GM12878 (cell line): ENCODE results near the gene GAS2L2. TPM values are rescaled to one million over a fixed set of nuclear protein-coding genes. Genes with fewer than 3 reads are reported as not detected.

ENCODE experiments used
- ATAC-seq: fragments of 200-7000 bp; cut with Tn5 transposase; 3 replicates; pipeline ENCODE4 v1.9.1; 2020; ENCODE audit warnings: mild to moderate bottlenecking, moderate library complexity
- BruUV-seq: library from RNA; stranded (reverse); fragments of 400-500 nt; replicated peaks from 2 replicates; lab custom pipeline; 2021; lab: Mats Ljungman, UMichigan
- CTCF ChIA-PET: fragments of 300-600 bp; sonication (Branson Sonifier 250); formaldehyde crosslinking; extraction: SDS; loops from one replicate; lab custom pipeline; 2021; ENCODE audit warnings: inconsistent platforms; lab: Yijun Ruan, JAX
- POLR2A ChIA-PET: fragments of 350-600 bp; formaldehyde crosslinking; extraction: SDS; loops from one replicate; lab custom pipeline; 2021; ENCODE audit warnings: inconsistent platforms; lab: Charles Lee
- RAD21 ChIA-PET: fragments of 300-600 bp; sonication (Branson Sonifier 250); formaldehyde crosslinking; loops from one replicate; lab custom pipeline; 2023; ENCODE audit warnings: antibody characterized with exemption; ENCODE audit not compliant: unreplicated experiment; lab: Charles Lee
- SMC1A ChIA-PET: fragments of 300-600 bp; sonication (Branson Sonifier 250); formaldehyde crosslinking; loops from one replicate; lab custom pipeline; 2023; ENCODE audit not compliant: unreplicated experiment, uncharacterized antibody; lab: Charles Lee
- DNase-seq: peaks from one replicate; pipeline ENCODE4 v3.0.0-alpha.2; 2011; ENCODE audit warnings: low read depth, low spot score
- FAIRE-seq: peaks from 3 replicates; lab custom pipeline; 2011; peaks lifted over from hg19 to GRCh38; lab: Jason Lieb, UNC
- H2AFZ ChIP-seq: 2 replicates; pipeline ENCODE4 v1.6.0; 2011; ENCODE audit warnings: low read depth, low read length, control low read depth; ENCODE audit not compliant: control insufficient read depth
- H3K27ac ChIP-seq: 2 replicates; pipeline ENCODE4 v1.5.1; 2011; ENCODE audit warnings: control low read depth; ENCODE audit not compliant: control insufficient read depth, insufficient read depth
- H3K27me3 ChIP-seq, 2 experiments: replicated peaks in 1 of 2; 2 replicates each; pipeline versions ENCODE4 v1.6.0 to v1.6.1; 2011; ENCODE audit warnings: low read length in 1 of 2; ENCODE audit not compliant: control insufficient read depth in 2 of 2, insufficient read depth in 2 of 2
- H3K36me3 ChIP-seq, 2 experiments: 2 replicates each; pipeline ENCODE4 v1.5.1; 2011; ENCODE audit warnings: low read length in 1 of 2; ENCODE audit not compliant: control insufficient read depth in 2 of 2, insufficient read depth in 2 of 2
- H3K4me1 ChIP-seq: 2 replicates; pipeline ENCODE4 v1.6.1; 2011; ENCODE audit warnings: mild to moderate bottlenecking, low read length, moderate library complexity, mixed read lengths; ENCODE audit not compliant: control insufficient read depth, insufficient read depth
- H3K4me2 ChIP-seq: 2 replicates; pipeline ENCODE4 v1.6.0; 2011; ENCODE audit warnings: control low read depth; ENCODE audit not compliant: control insufficient read depth, insufficient read depth
- H3K4me3 ChIP-seq: fragments of 200-600 bp; sonication (generic); 2 replicates; pipeline ENCODE4 v1.5.1; 2016
- H3K79me2 ChIP-seq: 2 replicates; pipeline ENCODE4 v1.6.0; 2011; ENCODE audit warnings: low read length; ENCODE audit not compliant: control insufficient read depth, insufficient read depth
- H3K9ac ChIP-seq: 2 replicates; pipeline ENCODE4 v1.8.0; 2011; ENCODE audit warnings: low read length, control low read depth, mixed read lengths; ENCODE audit not compliant: control insufficient read depth, insufficient read depth
- H3K9me3 ChIP-seq: replicated peaks from 3 replicates; pipeline ENCODE4 v1.5.1; 2011; ENCODE audit warnings: mild to moderate bottlenecking, low read length; ENCODE audit not compliant: control insufficient read depth, insufficient read depth
- H4K20me1 ChIP-seq: 2 replicates; pipeline ENCODE4 v1.6.0; 2011; ENCODE audit not compliant: control insufficient read depth, insufficient read depth
- BCLAF1 ChIP-seq: fragments of 450-650 bp; IDR thresholded peaks from 2 replicates; pipeline ENCODE4 v1.6.1; 2017; ENCODE audit warnings: antibody characterized with exemption, mild to moderate bottlenecking, moderate library complexity
- POLR2A ChIP-seq: IDR thresholded peaks from 2 replicates; pipeline ENCODE4 v1.6.1; 2011; ENCODE audit warnings: low read depth, mild to moderate bottlenecking, low read length
- RELA ChIP-seq: fragments of 450-650 bp; IDR thresholded peaks from 2 replicates; pipeline ENCODE4 v1.8.0; 2014; ENCODE audit warnings: borderline replicate concordance; ENCODE audit not compliant: partially characterized antibody
- SMARCA5 ChIP-seq: fragments of 450-650 bp; IDR thresholded peaks from 2 replicates; pipeline ENCODE4 v1.6.1; 2017; ENCODE audit warnings: mild to moderate bottlenecking
- SRF ChIP-seq, 2 experiments: IDR thresholded peaks; 2 replicates each; pipeline ENCODE4 v1.6.1; 2011; ENCODE audit warnings: low read depth in 2 of 2, low read length in 2 of 2, mild to moderate bottlenecking in 1 of 2, moderate library complexity in 1 of 2
- STAT3 ChIP-seq: IDR thresholded peaks from 2 replicates; pipeline ENCODE4 v1.6.1; 2011; ENCODE audit warnings: low read depth, low read length, improper control_type of control experiment
- ZNF622 ChIP-seq: fragments of 450-650 bp; IDR thresholded peaks from 2 replicates; pipeline ENCODE4 v1.6.1; 2017; ENCODE audit warnings: mild to moderate bottlenecking, inconsistent platforms
- ZSCAN29 ChIP-seq: fragments of 450-650 bp; IDR thresholded peaks from 2 replicates; pipeline ENCODE4 v1.6.1; 2017; ENCODE audit warnings: mild to moderate bottlenecking, moderate library complexity
- WGBS: methylation state at CpG from one replicate; pipeline ENCODE4 v1.1.6; 2016; ENCODE audit warnings: low lambda C conversion rate; ENCODE audit not compliant: insufficient replicate concordance, insufficient coverage; ENCODE audit errors: missing lambda C conversion rate; 5-methylcytosine and 5-hydroxymethylcytosine counted together
- in situ Hi-C: fragments of 300-500 bp; cut with MboI; formaldehyde crosslinking; loops from 9 replicates; pipeline ENCODE4 v1.14.3; 2018; ENCODE audit warnings: mixed read lengths
- intact Hi-C: fragments of 100-400 bp; cut with micrococcal nuclease; formaldehyde crosslinking; loops from one replicate; pipeline ENCODE4 v1.14.2; 2022; ENCODE audit not compliant: unreplicated experiment
- polyA plus RNA-seq, 11 experiments: library from polyadenylated mRNA; depleted of rRNA in 4 of 11; unstranded in 6 of 11; stranded (reverse) in 5 of 11; fragments of >200 nt; fragmentation: Nextera tagmentation in 4 of 11; fragmentation: Illumina TruSeq in 1 of 11; extraction: Ambion mirVana in 4 of 11; extraction: Trizol in 1 of 11; gene quantifications; 1 replicate in 1 of 11; 2 replicates in 10 of 11; pipeline versions ENCODE4 v1.2.1 to v1.2.3, GENCODE V29; 2011 to 2016; ENCODE audit warnings: inconsistent platforms in 2 of 11, missing spikeins in 2 of 11, low read depth in 1 of 11
- total RNA-seq, 4 experiments: library from RNA; depleted of rRNA in 3 of 4; stranded (reverse); fragments of >200 nt in 3 of 4; fragmentation: Illumina TruSeq in 1 of 4; extraction: Trizol in 1 of 4; gene quantifications; 2 replicates each; pipeline versions ENCODE4 v1.2.1 to v1.2.3, GENCODE V29; 2013 to 2021

Gene GAS2L2
- total and polyA plus RNA-seq, 10 of the 15 experiments (the other 5 are each of a cell fraction or from before 2014, with no cell fraction given) = 0.01 TPM; not detected in 9

- DNase-seq = no peak
- H3K9ac ChIP-seq = no peak overlapping the region
- H3K9me3 ChIP-seq = no peaks in the 10 kb centered on the region
- no peak overlapping the region for H3K4me2 ChIP-seq
- RAD21 ChIA-PET = no interaction called here
- H3K27ac ChIP-seq = no peak overlapping the region
- TF ChIP-seq POLR2A (no peak), ZSCAN29 (no peak), STAT3 (no peak), ZNF622 (no peak), SRF (IDR thresholded peaks at IDR 0.05; ENCODE audit: low read depth in 2 of 2, low read length in 2 of 2) (no peak), SMARCA5 (no peak), RELA (no peak), BCLAF1 (no peak)
- TF ChIP-seq, all 136 proteins: peak for 0
- SMC1A ChIA-PET = no interaction called here
- no TSS peak for BruUV-seq
- in situ Hi-C loops (no loop called here), intact Hi-C loops (no loop called here)
- H3K4me3 ChIP-seq = no peak overlapping the region
- H3K36me3 ChIP-seq = no peaks in the 10 kb centered on the region
- peaks cover 8 to 16% of the 10 kb centered on the region in 2 experiments for H3K27me3 ChIP-seq
- CTCF ChIA-PET = interaction anchor here (0.9 to 2.0 kb wide), 3 partner anchors 8 to 33 kb away, joined by 3 to 9 read pairs (median 7); no protein-coding TSS in a partner anchor
- no peak for FAIRE-seq
- no peaks in the 10 kb centered on the region; the same call in 1 of the 2 replicates for H4K20me1 ChIP-seq
- 18% methylated on average over 1 of the region's 1 CpG for WGBS
- no peak for ATAC-seq
- no peaks in the 10 kb centered on the region for H3K79me2 ChIP-seq
- POLR2A ChIA-PET = interaction anchor here (0.9 kb wide), 1 partner anchor 33 kb away, joined by 3 read pairs; no protein-coding TSS in a partner anchor
- no peak overlapping the region for H2AFZ ChIP-seq
- peaks cover 4% of the 10 kb centered on the region for H3K4me1 ChIP-seq
These were observed 43.9 kb upstream of the GAS2L2 start for GRCh38 chr17:35796942-35797341.
